Fibroblast of lung (primary cell): ENCODE data around the gene KDM7A.

ENCODE experiments used
- EZH2 ChIP-seq: IDR thresholded peaks from 2 replicates; pipeline ENCODE4 v1.5.1; 2012; ENCODE audit warnings: low read length, control low read depth, mild to moderate bottlenecking; ENCODE audit errors: missing control alignments
- TF ChIP-seq, protein P1 (sequence below), 2 donors: IDR thresholded peaks in 1 of 2; conservative IDR thresholded peaks in 1 of 2; 1 replicate in 1 of 2; 2 replicates in 1 of 2; pipeline ENCODE4 v1.5.1; 2011 to 2012; ENCODE audit warnings: low read length in 2 of 2, control low read depth in 1 of 2, inconsistent platforms in 1 of 2, low read depth in 1 of 2, mild to moderate bottlenecking in 1 of 2

DNA sequence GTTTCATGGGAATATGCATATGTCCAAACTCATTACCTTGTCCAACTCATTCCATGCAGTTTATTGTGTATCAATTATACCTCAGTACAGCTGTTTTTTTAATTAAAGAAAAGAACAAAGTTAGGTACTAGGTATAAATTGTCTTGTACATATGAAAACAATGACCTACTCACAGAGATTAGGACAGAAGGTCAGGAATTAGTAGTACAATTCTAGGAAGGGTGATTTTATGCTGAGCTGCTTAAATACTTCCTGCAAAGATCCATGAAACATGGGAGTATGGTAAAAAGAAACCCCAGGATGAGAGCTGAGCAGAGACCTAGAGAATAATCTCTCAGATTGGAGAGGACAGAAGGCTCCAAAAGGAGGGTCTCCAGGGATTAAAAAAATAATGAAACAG, 13.8 kb upstream of the KDM7A start:
- TF ChIP-seq, protein P1, sequence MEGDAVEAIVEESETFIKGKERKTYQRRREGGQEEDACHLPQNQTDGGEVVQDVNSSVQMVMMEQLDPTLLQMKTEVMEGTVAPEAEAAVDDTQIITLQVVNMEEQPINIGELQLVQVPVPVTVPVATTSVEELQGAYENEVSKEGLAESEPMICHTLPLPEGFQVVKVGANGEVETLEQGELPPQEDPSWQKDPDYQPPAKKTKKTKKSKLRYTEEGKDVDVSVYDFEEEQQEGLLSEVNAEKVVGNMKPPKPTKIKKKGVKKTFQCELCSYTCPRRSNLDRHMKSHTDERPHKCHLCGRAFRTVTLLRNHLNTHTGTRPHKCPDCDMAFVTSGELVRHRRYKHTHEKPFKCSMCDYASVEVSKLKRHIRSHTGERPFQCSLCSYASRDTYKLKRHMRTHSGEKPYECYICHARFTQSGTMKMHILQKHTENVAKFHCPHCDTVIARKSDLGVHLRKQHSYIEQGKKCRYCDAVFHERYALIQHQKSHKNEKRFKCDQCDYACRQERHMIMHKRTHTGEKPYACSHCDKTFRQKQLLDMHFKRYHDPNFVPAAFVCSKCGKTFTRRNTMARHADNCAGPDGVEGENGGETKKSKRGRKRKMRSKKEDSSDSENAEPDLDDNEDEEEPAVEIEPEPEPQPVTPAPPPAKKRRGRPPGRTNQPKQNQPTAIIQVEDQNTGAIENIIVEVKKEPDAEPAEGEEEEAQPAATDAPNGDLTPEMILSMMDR (conservative IDR thresholded peaks at IDR 0.05 in 1 of 2, IDR thresholded peaks at IDR 0.05 in 1 of 2; ENCODE audit: low read depth in 1 of 2, low read length in 2 of 2), result no peak
- TF ChIP-seq EZH2, result no peak
